Activated CD8-positive, alpha-beta memory T cell treated with anti-CD3 and anti-CD28 coated beads, Interleukin-2, amount 50 U/mL, for 4 hours (primary cell): Measurements from ENCODE around the gene ADAT1.

ENCODE experiments used
- DNase-seq: peaks from one replicate; pipeline ENCODE4 v3.0.0-alpha.2; 2020

Gene ADAT1

GRCh38 chr16:75575958-75576357, 47.1 kb downstream of the ADAT1 start:
- DNase-seq: no peak

GRCh38 chr16:75573955-75574354, 49.1 kb downstream of the ADAT1 start:
- no peak for DNase-seq

- no peak for DNase-seq
Measured at GRCh38 chr16:75572864-75573542, 50.1 kb downstream of the ADAT1 start.

- DNase-seq: no peak
Measured at GRCh38 chr16:75570396-75571065, 52.5 kb downstream of the ADAT1 start.

- DNase-seq: no peak
Measured at GRCh38 chr16:75567911-75568310, 55.2 kb downstream of the ADAT1 start.

- peak; percentile 22 for DNase-seq
Measured at GRCh38 chr16:75566758-75567255, 56.3 kb downstream of the ADAT1 start.

- peak; percentile 94 for DNase-seq
Measured at GRCh38 chr16:75566040-75566757, 56.9 kb downstream of the ADAT1 start, which contains the start of gene GABARAPL2. Gene GABARAPL2, plus strand, starts transcription at chr16:75566379. Its CDS starts 108 bp downstream, at chr16:75566487.

GRCh38 chr16:75565640-75566039, 57.4 kb downstream of the ADAT1 start:
- DNase-seq: no peak

GRCh38 chr16:75559564-75560372, 63.3 kb downstream of the ADAT1 start:
- DNase-seq: no peak

GRCh38 chr16:75558846-75559401, 64.2 kb downstream of the ADAT1 start:
- no peak for DNase-seq

GRCh38 chr16:75556431-75556950, 66.6 kb downstream of the ADAT1 start:
- no peak for DNase-seq

GRCh38 chr16:75555707-75556430, 67.2 kb downstream of the ADAT1 start, which contains the start of gene TMEM231:
Gene TMEM231, minus strand, starts transcription at chr16:75556252. Its CDS starts 43 bp downstream, at chr16:75556209.
- DNase-seq: peak; percentile 98

GRCh38 chr16:75555213-75555706, 67.8 kb downstream of the ADAT1 start:
- DNase-seq: no peak

GRCh38 chr16:75552951-75553350, 70.1 kb downstream of the ADAT1 start:
- no peak for DNase-seq

- no peak for DNase-seq
Measured at GRCh38 chr16:75550211-75550662, 72.8 kb downstream of the ADAT1 start.
